Heart right ventricle (tissue), 16 donors: ENCODE measurements around the gene RAB3B. TPM values are rescaled to one million over a fixed set of nuclear protein-coding genes. Genes with fewer than 3 reads are reported as not detected.

Experiments used
- ATAC-seq, 8 donors: fragments of 200-7000 bp; cut with Tn5 transposase; one replicate each; pipeline ENCODE4 v1.9.1; 2020; ENCODE audit warnings: mild to moderate bottlenecking in 8 of 8, moderate library complexity in 8 of 8, moderate number of reproducible peaks in 1 of 8
- DNase-seq, 2 donors: peaks; one replicate each; pipeline ENCODE4 v3.0.0-alpha.2; 2020
- H3K27ac ChIP-seq, 10 donors: fragments of 200-600 bp; sonication (generic) in 2 of 10; one replicate each; pipeline versions ENCODE4 v1.5.0 to v1.8.0; 2020 to 2022; ENCODE audit warnings: mild to moderate bottlenecking in 3 of 10
- H3K27me3 ChIP-seq, 7 donors: fragments of 200-600 bp; one replicate each; pipeline ENCODE4 v1.8.0; 2021 to 2022; ENCODE audit warnings: mild to moderate bottlenecking in 2 of 7
- H3K36me3 ChIP-seq, 9 donors: fragments of 200-600 bp; sonication (generic) in 1 of 9; one replicate each; pipeline versions ENCODE4 v1.5.0 to v1.8.0; 2020 to 2022; ENCODE audit warnings: mild to moderate bottlenecking in 2 of 9
- H3K4me1 ChIP-seq, 9 donors: fragments of 200-600 bp; sonication (generic) in 1 of 9; one replicate each; pipeline versions ENCODE4 v1.5.0 to v1.8.0; 2020 to 2022; ENCODE audit warnings: mild to moderate bottlenecking in 4 of 9
- H3K4me3 ChIP-seq, 10 donors: fragments of 200-600 bp; sonication (generic) in 2 of 10; one replicate each; pipeline versions ENCODE4 v1.5.0 to v1.8.0; 2020 to 2022; ENCODE audit warnings: mild to moderate bottlenecking in 7 of 10, moderate library complexity in 2 of 10
- H3K9me3 ChIP-seq, 11 donors: fragments of 200-600 bp in 10 of 11; sonication (generic) in 2 of 11; one replicate each; pipeline versions ENCODE4 v1.5.0 to v1.8.0; 2013 to 2022; ENCODE audit warnings: mild to moderate bottlenecking in 2 of 11, control low read depth in 1 of 11, moderate library complexity in 1 of 11
- WGBS, 2 donors: extraction: QIAGEN DNeasy Blood & Tissue Kit; methylation state at CpG; one replicate each; pipeline ENCODE4 v1.1.7; 2013; ENCODE audit warnings: inconsistent platforms in 1 of 2; 5-methylcytosine and 5-hydroxymethylcytosine counted together
- intact Hi-C, 10 donors: fragments of 100-400 bp; cut with DNase I; formaldehyde crosslinking; loops; one replicate each; pipeline versions ENCODE4 v1.11.1 to v1.14.2; 2022
- polyA plus RNA-seq, 2 donors: library from polyadenylated mRNA; stranded (reverse); fragments of 200-250 nt; gene quantifications; one replicate each; pipeline ENCODE4 v1.2.3, GENCODE V29; 2013
- total RNA-seq, 10 donors: library from RNA; stranded (reverse); fragmentation: NEBNext Ultra II Directional in 3 of 10; extraction: Animal tissue kit (Norgen Biotek cat#: 25700) in 3 of 10; gene quantifications; one replicate each; pipeline versions ENCODE4 v1.2.1 to v1.2.4, GENCODE V29; 2021 to 2023
- TF ChIP-seq, protein P1 (sequence below), 9 donors: fragments of 200-600 bp; sonication (generic) in 2 of 9; IDR thresholded peaks; one replicate each; pipeline versions ENCODE4 v1.5.0 to v1.8.0; 2021 to 2022; ENCODE audit warnings: antibody characterized with exemption in 9 of 9, mild to moderate bottlenecking in 5 of 9, moderate library complexity in 1 of 9
- donor health status: Arrhythmogenic right ventricular cardiomyopathy.
- donor health status: ischemic (EF 13 %, LVEDD 7.1; RV severe dilation, severe dysfunction).
- donor health status: healthy with polysubstance abuse.
- donor health status: DM: no; HTN: yes; CAD: no.
- donor health status: DM: no; HTN: no; CAD: no.
- donor health status: ischemic (EF 25% LVEDD 6.9; RV normal size, moderate dysfunction).
- donor health status: ischemic (EF 25% LVEDD 5.7; RV mildly dilated, moderate dysfunction).
- donor health status: healthy.
- donor health status: DM: yes; HTN: yes; CAD: no.
- donor health status: Ischemic cardiomyopathy.
- donor health status: ischemic (EF 35%, LVEDD 5.7; RV mildly dilated, moderate dysfunction).
- donor health status: nonischemic (EF 11% LVEDD 7.7; RV severe dilation, severe dysfunction).
- donor health status: DM: yes; HTN: yes; CAD: no.
- donor health status: PGD.
- donor health status: ischemic (EF 29% LVEDD 5.4; RV normal size, mild dysfunction).
- donor health status: nonischemic (EF 23%, LVEDD 6.1; RV moderate dilation, normal function).

The RAB3B gene
- total and polyA plus RNA-seq, 12 donors = 0.01 to 0.02 TPM; not detected in 10

GRCh38 chr1:51902456-51902855, 88.0 kb downstream of the RAB3B start:
- H3K27ac ChIP-seq = no peak overlapping the region
- 79 to 82% methylated on average over 5 of the region's 5 CpGs for WGBS, 2 donors

GRCh38 chr1:51901151-51901550, 89.3 kb downstream of the RAB3B start:
- Histone ChIP-seq H3K36me3 (no peaks in the 10 kb centered on the region), H3K4me1 (peaks cover 0 to 4% (median 0%) of the 10 kb centered on the region in 9 donors), H3K9me3 (no peaks in the 10 kb centered on the region), H3K27ac (no peak overlapping the region), H3K4me3 (no peak overlapping the region), H3K27me3 (peaks cover 0 to 71% (median 47%) of the 10 kb centered on the region in 7 donors)
- no peak for ATAC-seq
- no peak for DNase-seq
- 94 to 95% methylated on average over 4 of the region's 4 CpGs for WGBS, 2 donors
- intact Hi-C loops = loop anchor here in 1 of 10 donors (5.0 kb wide), 1 partner anchor 96 kb away; no protein-coding TSS in a partner anchor
- TF ChIP-seq, protein P1, sequence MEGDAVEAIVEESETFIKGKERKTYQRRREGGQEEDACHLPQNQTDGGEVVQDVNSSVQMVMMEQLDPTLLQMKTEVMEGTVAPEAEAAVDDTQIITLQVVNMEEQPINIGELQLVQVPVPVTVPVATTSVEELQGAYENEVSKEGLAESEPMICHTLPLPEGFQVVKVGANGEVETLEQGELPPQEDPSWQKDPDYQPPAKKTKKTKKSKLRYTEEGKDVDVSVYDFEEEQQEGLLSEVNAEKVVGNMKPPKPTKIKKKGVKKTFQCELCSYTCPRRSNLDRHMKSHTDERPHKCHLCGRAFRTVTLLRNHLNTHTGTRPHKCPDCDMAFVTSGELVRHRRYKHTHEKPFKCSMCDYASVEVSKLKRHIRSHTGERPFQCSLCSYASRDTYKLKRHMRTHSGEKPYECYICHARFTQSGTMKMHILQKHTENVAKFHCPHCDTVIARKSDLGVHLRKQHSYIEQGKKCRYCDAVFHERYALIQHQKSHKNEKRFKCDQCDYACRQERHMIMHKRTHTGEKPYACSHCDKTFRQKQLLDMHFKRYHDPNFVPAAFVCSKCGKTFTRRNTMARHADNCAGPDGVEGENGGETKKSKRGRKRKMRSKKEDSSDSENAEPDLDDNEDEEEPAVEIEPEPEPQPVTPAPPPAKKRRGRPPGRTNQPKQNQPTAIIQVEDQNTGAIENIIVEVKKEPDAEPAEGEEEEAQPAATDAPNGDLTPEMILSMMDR (IDR thresholded peaks at IDR 0.05) = no peak

More at GRCh38 chr1:51902456-51902855, 88.0 kb downstream of the RAB3B start:
- no peak for ATAC-seq
- Histone ChIP-seq H3K36me3 (no peaks in the 10 kb centered on the region), H3K4me1 (no peaks in the 10 kb centered on the region), H3K4me3 (no peak overlapping the region), H3K27me3 (peaks cover 0 to 67% (median 39%) of the 10 kb centered on the region in 7 donors), H3K9me3 (no peaks in the 10 kb centered on the region)
- no peak for DNase-seq
- intact Hi-C loops = loop anchor here in 1 of 10 donors (5.0 kb wide), 1 partner anchor 95 kb away; no protein-coding TSS in a partner anchor
- TF ChIP-seq, protein P1 (IDR thresholded peaks at IDR 0.05) = no peak

- no peak overlapping the region for H3K27ac ChIP-seq
- ATAC-seq (no peak), DNase-seq (no peak)
- intact Hi-C loops = loop anchor here in 5 of 10 donors (5.0 kb wide), 1 partner anchor 103 kb away; no protein-coding TSS in a partner anchor
- no peaks in the 10 kb centered on the region for H3K36me3 ChIP-seq
- TF ChIP-seq, protein P1 (IDR thresholded peaks at IDR 0.05) = no peak
- H3K4me3 ChIP-seq = no peak overlapping the region
- peaks cover 0 to 79% (median 63%) of the 10 kb centered on the region in 7 donors for H3K27me3 ChIP-seq
- peaks cover 0 to 4% (median 0%) of the 10 kb centered on the region in 9 donors for H3K4me1 ChIP-seq
- H3K9me3 ChIP-seq = no peaks in the 10 kb centered on the region
- 78% methylated on average over 10 of the region's 10 CpGs for WGBS, 2 donors
Measured at GRCh38 chr1:51899022-51899421, 91.5 kb downstream of the RAB3B start.

DNA sequence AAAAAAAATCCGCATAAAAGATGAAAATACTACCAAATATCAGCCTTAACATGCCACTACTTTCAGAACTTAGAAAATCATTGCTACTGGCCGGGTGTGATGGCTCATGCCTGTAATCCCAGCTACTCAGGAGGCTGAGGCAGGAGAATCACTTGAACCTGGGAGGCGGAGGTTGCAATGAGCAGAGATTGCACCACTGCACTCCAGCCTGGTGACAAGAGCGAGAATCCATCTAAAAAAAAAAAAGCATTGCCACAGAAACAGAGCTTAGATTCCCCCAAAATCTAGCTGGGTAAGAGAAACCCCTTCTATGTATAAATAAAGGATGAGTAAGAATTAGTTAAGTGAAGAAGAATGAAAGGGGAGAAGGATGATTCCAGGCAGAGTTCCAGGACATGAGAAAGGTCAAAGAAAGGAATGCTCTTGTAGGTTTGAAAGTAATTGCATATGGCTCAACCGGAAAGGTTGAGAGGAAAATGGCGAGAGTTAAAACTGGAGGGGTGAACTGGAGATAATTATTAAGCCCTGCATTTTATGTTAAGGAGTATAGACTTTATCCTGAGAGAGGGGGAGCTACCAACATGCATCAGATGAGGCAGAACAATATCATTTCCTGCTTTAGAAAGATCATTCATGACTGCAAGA, 92.3 kb downstream of the RAB3B start:
- 61 to 62% methylated on average over 6 of the region's 6 CpGs for WGBS, 2 donors
- no peak for DNase-seq
- TF ChIP-seq, protein P1 (IDR thresholded peaks at IDR 0.05) = no peak
- Histone ChIP-seq H3K9me3 (peaks cover 0 to 4% (median 0%) of the 10 kb centered on the region in 11 donors), H3K27me3 (peaks cover 0 to 87% (median 71%) of the 10 kb centered on the region in 7 donors), H3K36me3 (no peaks in the 10 kb centered on the region), H3K27ac (no peak overlapping the region), H3K4me3 (no peak overlapping the region), H3K4me1 (peaks cover 0 to 4% (median 0%) of the 10 kb centered on the region in 9 donors)
- ATAC-seq = no peak
- intact Hi-C loops = loop anchor here in 5 of 10 donors (5.0 kb wide), 1 partner anchor 104 kb away; no protein-coding TSS in a partner anchor
